ENCODE results near the gene POLG.

The POLG gene

GRCh38 chr15:89305395-89305794 is 29.2 kb downstream of the POLG start:
- DNase-seq (no peak), ATAC-seq (ENCODE audit: insufficient read depth, low read depth) (no peak)
- Histone ChIP-seq H3K36me3 (ENCODE audit: insufficient read depth, low read length) (peaks cover 94% of the 10 kb centered on the region), H3K4me3 (ENCODE audit: low read depth in 1 of 2, low read length in 2 of 2) (no peak overlapping the region), H3K4me1 (ENCODE audit: insufficient read depth, low read length) (no peaks in the 10 kb centered on the region), H3K27ac (ENCODE audit: low read length) (no peak overlapping the region), H3K4me2 (ENCODE audit: insufficient read depth, low read length) (no peak overlapping the region), H2AFZ (ENCODE audit: low read depth, low read length) (no peak overlapping the region), H3K9me3 (ENCODE audit: insufficient read depth, low read length, severe bottlenecking) (no peaks in the 10 kb centered on the region), H3K9ac (ENCODE audit: low read depth, low read length) (no peak overlapping the region), H4K20me1 (ENCODE audit: insufficient read depth, low read length) (no peaks in the 10 kb centered on the region), H3K27me3 (ENCODE audit: insufficient read depth, low read length, poor library complexity) (no peaks in the 10 kb centered on the region), H3K79me2 (ENCODE audit: insufficient read depth, low read length) (no peaks in the 10 kb centered on the region)
- TF ChIP-seq EZH2 (IDR thresholded peaks at IDR 0.05; ENCODE audit: borderline replicate concordance, low read depth, low read length, severe bottlenecking) (no peak), CTCF (IDR thresholded peaks at IDR 0.05; ENCODE audit: borderline replicate concordance, extremely low read depth, low read length, poor library complexity, severe bottlenecking) (no peak)

GRCh38 chr15:89303986-89304385 is 30.6 kb downstream of the POLG start:
- H3K36me3 ChIP-seq (ENCODE audit: insufficient read depth, low read length), result peaks cover 93% of the 10 kb centered on the region
- no peak overlapping the region for H3K4me3 ChIP-seq (ENCODE audit: low read depth in 1 of 2, low read length in 2 of 2)
- no peak overlapping the region for H3K27ac ChIP-seq (ENCODE audit: low read length)
- no peak overlapping the region for H3K9ac ChIP-seq (ENCODE audit: low read depth, low read length)
- no peak overlapping the region for H3K4me2 ChIP-seq (ENCODE audit: insufficient read depth, low read length)
- ATAC-seq (ENCODE audit: insufficient read depth, low read depth) (no peak), DNase-seq (no peak)
- H3K4me1 ChIP-seq (ENCODE audit: insufficient read depth, low read length), result no peaks in the 10 kb centered on the region
- no peaks in the 10 kb centered on the region for H3K9me3 ChIP-seq (ENCODE audit: insufficient read depth, low read length, severe bottlenecking)
- no peak for TF ChIP-seq CTCF (IDR thresholded peaks at IDR 0.05; ENCODE audit: borderline replicate concordance, extremely low read depth, low read length, poor library complexity, severe bottlenecking)
- TF ChIP-seq EZH2 (IDR thresholded peaks at IDR 0.05; ENCODE audit: borderline replicate concordance, low read depth, low read length, severe bottlenecking), result no peak
- no peaks in the 10 kb centered on the region for H3K79me2 ChIP-seq (ENCODE audit: insufficient read depth, low read length)
- no peaks in the 10 kb centered on the region for H3K27me3 ChIP-seq (ENCODE audit: insufficient read depth, low read length, poor library complexity)
- no peaks in the 10 kb centered on the region for H4K20me1 ChIP-seq (ENCODE audit: insufficient read depth, low read length)
- no peak overlapping the region for H2AFZ ChIP-seq (ENCODE audit: low read depth, low read length)

GRCh38 chr15:89301304-89302089 is 33.1 kb downstream of the POLG start:
- Histone ChIP-seq H3K4me1 (ENCODE audit: insufficient read depth, low read length) (no peaks in the 10 kb centered on the region), H2AFZ (ENCODE audit: low read depth, low read length) (no peak overlapping the region), H4K20me1 (ENCODE audit: insufficient read depth, low read length) (no peaks in the 10 kb centered on the region), H3K36me3 (ENCODE audit: insufficient read depth, low read length) (peaks cover 76% of the 10 kb centered on the region), H3K79me2 (ENCODE audit: insufficient read depth, low read length) (no peaks in the 10 kb centered on the region), H3K9ac (ENCODE audit: low read depth, low read length) (no peak overlapping the region), H3K27ac (ENCODE audit: low read length) (no peak overlapping the region), H3K27me3 (ENCODE audit: insufficient read depth, low read length, poor library complexity) (no peaks in the 10 kb centered on the region), H3K4me3 (ENCODE audit: low read depth in 1 of 2, low read length in 2 of 2) (no peak overlapping the region), H3K9me3 (ENCODE audit: insufficient read depth, low read length, severe bottlenecking) (no peaks in the 10 kb centered on the region), H3K4me2 (ENCODE audit: insufficient read depth, low read length) (no peak overlapping the region)
- TF ChIP-seq CTCF (IDR thresholded peaks at IDR 0.05; ENCODE audit: borderline replicate concordance, extremely low read depth, low read length, poor library complexity, severe bottlenecking) (no peak), EZH2 (IDR thresholded peaks at IDR 0.05; ENCODE audit: borderline replicate concordance, low read depth, low read length, severe bottlenecking) (no peak)
- no peak for DNase-seq
- ATAC-seq (ENCODE audit: insufficient read depth, low read depth), result no peak
